ENCODE results near the gene MMD.
"Not testable (repeated sequence)": the region's sequence is repeated elsewhere in the genome, so short reads cannot be mapped to it uniquely, and the experiment has no call there.

MMD gene

DNA sequence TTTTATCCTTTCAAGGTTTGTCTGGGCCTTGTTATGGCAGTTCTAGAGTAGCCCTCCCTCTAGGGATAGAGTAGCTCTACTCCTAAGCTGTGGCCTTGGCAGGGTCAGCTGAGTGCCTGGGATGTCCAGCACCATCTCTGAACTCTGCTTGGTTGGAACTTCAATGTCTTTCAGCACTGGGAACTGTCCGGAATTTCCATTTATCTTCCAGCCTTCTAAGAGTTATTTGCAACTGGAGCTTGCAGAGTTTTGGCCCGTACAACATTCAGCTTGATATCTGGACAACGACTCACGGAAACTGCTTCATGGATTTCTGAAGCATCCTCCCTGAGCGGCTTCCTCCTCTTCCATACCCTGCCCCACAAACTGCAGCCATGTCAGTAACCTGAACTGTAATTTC lies 22.9 kb downstream of the MMD start:
- no peak for FAIRE-seq

GRCh38 chr17:55395803-55396505 lies 25.7 kb downstream of the MMD start:
- FAIRE-seq: no peak
- DNase-seq (ENCODE audit: low spot score): no peak

More for the DNA sequence above, 22.9 kb downstream of the MMD start:
- no peak for DNase-seq (ENCODE audit: low spot score)

- FAIRE-seq (no peak), DNase-seq (ENCODE audit: low spot score) (no peak)
These were observed 27.1 kb downstream of the MMD start for GRCh38 chr17:55394357-55395021.

DNA sequence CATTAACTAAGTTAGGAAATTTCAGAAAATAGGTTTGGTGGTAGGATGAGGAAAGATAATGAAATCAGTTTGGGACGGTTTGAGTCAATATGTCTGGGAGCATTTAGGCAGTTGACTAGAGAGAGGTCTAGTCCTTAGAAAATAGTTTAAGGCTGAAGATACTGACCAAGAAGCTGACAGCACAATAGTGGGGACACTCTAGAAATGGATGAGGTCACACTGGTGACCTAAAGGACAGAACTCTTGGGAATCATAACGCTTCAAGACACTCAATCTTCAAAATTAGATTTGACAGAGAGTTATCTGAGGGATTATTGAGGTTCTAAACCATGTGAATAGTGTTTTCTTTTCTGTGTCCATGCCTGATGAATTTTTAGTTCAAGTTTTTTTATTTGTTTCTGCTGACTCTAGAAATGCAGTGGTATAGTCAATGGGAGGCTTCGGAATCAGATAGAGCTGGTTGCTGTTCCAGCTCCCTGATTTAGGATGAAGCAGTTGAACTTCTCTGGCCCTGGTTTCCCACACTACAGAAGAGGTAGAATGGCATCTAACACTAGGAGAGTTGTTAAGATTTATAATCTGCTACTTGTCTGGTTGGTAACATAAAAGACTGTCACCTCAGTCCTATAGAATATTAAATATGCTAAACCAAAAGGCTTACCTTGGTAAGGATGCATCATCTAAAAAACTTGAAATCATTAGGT lies 29.7 kb downstream of the MMD start:
- DNase-seq (ENCODE audit: low spot score) (no peak), FAIRE-seq (no peak)

- no peak for FAIRE-seq
- DNase-seq (ENCODE audit: low spot score): no peak
These were observed 30.3 kb downstream of the MMD start for GRCh38 chr17:55391244-55391757.

GRCh38 chr17:55390364-55390977 lies 31.2 kb downstream of the MMD start:
- DNase-seq (ENCODE audit: low spot score) (no peak), FAIRE-seq (no peak)

DNA sequence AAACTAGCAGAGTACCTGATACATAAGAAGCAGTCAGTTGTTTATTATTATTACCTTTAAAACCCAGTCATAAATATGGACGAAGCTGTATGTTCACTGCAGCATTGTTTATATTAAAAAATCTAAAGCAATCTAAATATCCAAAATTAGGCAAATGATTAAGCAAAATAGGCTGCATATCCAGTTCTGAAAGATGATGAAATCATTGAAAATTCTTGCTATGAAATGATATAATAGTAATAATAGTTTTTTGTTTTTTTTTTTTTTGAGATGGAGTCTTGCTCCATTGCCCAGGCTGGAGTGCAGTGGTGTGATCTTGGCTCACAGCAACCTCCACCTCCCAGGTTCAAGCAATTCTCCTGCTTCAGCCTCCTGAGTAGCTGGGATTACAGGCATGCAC lies 31.9 kb downstream of the MMD start:
- DNase-seq (ENCODE audit: low spot score); FAIRE-seq: not testable (repeated sequence)

- no peak for FAIRE-seq
These were observed 32.8 kb downstream of the MMD start for GRCh38 chr17:55388842-55389241.

DNA sequence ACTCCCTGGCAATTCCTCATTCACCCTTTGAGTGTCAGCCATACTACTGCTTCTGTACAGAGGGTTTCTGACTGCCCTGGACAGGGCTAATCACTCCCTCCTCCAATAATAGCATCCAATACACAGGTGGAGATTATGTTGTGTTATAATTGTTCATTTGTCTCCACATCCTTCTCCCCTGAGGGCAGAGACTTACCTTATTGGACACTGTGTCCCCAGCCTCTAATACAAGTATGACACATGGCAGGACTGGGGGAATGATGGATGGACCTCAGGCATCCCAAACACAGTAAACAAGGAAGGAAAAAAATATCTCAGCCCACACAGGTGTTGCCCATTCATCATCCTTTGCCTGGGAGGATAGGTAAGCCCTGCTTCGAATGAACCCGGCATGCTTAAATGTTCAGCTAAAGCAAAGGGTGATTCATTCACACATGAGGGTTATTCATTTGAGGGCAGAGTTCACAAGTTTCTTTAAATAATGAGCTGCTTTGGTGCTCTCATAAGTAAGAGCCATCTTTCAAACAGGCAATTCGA lies 34.8 kb downstream of the MMD start:
- no peak for FAIRE-seq

More at GRCh38 chr17:55388842-55389241, 32.8 kb downstream of the MMD start:
- DNase-seq (ENCODE audit: low spot score): no peak

DNA sequence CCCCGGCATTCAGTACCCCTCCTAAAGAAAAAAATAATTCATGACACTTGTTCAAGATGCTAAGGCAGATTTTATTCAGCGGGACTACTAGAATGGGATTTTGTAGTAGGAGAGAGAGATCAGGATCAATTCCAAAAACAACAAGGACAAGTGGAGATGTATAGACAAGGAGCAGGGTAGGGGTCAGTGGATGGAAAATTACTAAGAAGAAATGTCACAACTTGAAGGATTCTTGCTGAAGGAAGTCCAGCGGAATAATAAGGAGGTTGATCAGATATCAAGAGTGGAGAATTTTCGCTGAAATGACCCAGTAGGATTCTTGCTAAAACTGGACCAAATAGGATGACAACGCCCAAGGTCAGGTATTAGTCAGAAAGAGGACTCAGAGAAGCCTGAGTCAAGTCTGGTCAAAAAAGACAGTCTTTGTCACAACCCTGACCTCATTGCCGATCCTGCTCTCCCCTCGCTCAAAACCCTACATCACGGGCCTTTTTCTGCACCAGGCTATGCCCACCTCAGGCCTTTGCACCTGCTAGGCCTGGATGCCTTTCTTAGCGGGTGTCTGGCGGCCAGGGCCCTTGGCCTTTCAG lies 36.9 kb downstream of the MMD start:
- DNase-seq (ENCODE audit: low spot score) (no peak), FAIRE-seq (no peak)

More for the DNA sequence above, 34.8 kb downstream of the MMD start:
- DNase-seq (ENCODE audit: low spot score): no peak

GRCh38 chr17:55383771-55384642 lies 37.6 kb downstream of the MMD start:
- FAIRE-seq (no peak), DNase-seq (ENCODE audit: low spot score) (no peak)

- no peak for DNase-seq (ENCODE audit: low spot score)
- FAIRE-seq: no peak
These were observed 40.4 kb downstream of the MMD start for GRCh38 chr17:55381017-55381770.

DNA sequence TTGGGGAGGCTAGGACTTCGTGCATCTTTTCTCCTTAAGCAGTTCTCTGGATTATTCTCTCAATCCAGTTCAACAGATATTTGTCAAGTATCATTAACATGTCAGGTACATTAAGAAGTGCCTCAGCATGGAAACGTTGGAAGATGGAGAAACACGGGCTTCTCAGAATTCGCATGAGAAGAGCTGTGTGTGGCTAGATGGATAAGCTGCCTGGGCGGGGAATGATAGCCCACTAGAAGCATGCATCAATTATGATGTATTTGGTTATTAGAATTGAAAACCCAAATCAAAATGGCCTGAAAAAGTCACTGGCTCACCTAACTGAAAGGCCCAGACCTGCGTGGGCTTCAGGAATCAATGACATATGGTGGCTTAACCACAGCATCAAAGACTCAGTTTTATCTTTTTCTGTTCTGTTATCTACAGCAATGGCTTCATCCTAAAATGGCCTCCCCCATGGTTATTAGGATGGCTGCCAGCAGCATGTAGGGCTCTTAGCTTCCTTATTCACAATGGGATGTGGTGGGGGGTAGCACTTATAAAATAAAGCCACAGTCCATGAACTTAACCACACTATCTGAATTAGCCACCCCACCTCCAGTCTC lies 43.9 kb downstream of the MMD start:
- FAIRE-seq (no peak), DNase-seq (ENCODE audit: low spot score) (no peak)

GRCh38 chr17:55368706-55369105 lies 52.9 kb downstream of the MMD start:
- FAIRE-seq: no peak
- no peak for DNase-seq (ENCODE audit: low spot score)

DNA sequence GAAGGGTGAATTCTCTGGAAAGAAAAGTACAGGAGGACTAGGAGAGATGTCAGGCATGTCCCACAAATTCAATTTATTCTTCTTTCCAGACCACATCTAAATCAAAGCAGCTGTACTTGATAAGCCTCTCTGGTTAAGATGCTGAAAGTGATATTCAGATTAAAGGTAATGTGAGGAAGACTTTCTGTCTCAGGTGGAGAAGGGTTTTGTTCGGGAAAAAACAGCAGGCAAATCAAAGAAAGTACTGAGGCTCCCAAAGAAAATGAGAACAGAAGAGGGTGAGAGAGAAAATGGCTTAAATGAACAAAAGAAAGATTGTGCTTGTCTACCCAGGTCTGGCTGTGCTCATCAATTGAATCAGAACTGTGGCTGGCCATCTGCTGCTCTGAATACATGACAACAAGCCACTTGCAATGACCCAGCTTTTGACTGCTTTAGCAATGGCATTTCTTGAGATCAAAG lies 55.6 kb downstream of the MMD start:
- FAIRE-seq (no peak), DNase-seq (ENCODE audit: low spot score) (no peak)

GRCh38 chr17:55363033-55363432 lies 58.6 kb downstream of the MMD start:
- DNase-seq (ENCODE audit: low spot score): no peak
- FAIRE-seq: no peak

- DNase-seq (ENCODE audit: low spot score) (no peak), FAIRE-seq (no peak)
These were observed 60.7 kb downstream of the MMD start for GRCh38 chr17:55360971-55361370.

DNA sequence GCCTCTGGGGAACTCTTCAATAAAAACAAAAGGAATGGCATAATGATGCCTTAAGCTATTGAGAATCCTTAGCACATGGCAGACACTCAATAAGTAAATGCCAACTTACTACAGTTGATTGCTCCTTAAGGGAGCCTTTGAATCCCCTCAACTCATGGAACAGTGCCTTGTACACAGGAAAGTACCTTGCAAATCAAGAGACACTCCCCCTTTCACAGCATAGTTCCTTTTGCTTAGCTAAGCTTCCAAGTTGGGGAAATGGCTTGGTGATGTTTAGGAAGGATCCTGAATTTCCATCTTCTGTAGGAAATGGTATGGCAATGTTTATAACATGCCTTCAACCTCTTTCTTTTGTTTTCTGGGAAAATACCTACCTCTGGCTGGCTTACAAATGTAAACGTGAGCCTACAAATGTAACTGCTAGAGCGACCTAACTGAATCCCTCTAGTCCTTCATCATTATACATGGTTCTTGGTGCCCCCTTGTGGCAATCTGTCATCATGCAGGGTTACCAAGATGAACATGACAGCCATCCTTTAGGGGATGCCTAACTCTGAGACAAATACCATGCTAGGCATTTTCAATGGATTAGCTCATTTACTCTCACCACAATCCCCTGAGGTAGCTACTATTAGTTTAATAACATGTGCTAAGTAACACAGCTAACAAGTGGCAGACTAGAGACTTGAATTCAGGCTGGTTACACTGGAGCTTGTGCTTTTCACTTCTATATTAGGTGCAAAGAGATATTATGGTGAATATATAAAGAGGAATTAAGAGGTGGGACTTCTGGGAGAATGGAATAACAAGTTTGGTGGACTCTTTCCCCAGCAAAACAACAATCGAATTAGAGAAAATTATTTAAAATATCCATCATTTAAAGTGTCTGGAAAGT lies 65.0 kb downstream of the MMD start:
- DNase-seq (ENCODE audit: low spot score): peak; percentile 46
- FAIRE-seq: peak; percentile 71

All from RCC 7860 (cell line).